NK-92 treated with Interleukin-12 subunit alpha and Interleukin-12 subunit beta, amount 100 ng/mL, for 24 hours (cell line): ENCODE results near the gene LY6G6F.

Source experiments
- DNase-seq: peaks from one replicate; lab custom pipeline; 2025; lab: John Stamatoyannopoulos, UW

The LY6G6F gene, protein sequence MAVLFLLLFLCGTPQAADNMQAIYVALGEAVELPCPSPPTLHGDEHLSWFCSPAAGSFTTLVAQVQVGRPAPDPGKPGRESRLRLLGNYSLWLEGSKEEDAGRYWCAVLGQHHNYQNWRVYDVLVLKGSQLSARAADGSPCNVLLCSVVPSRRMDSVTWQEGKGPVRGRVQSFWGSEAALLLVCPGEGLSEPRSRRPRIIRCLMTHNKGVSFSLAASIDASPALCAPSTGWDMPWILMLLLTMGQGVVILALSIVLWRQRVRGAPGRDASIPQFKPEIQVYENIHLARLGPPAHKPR

DNA sequence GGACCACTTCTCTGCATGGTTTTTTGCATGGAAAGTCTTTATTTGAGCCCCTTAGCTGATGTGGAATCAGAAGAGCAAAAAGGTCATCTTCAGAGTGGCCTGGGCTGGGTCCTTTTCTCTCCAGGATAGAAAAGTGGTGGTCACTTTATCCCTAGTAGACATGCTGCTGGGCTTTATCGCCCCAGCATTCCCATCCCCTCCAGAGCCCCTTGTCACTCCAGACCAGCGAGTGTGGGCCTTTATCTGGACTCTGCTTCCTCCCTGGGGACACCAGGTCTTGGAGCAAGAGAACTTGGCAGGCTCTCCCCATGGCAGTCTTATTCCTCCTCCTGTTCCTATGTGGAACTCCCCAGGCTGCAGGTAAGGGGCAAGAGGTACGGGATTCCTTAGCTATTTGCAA, at the start of gene LY6G6F:
Gene LY6G6F (plus strand): TSS at position 268 of the 400 bp plus-strand sequence. CDS start 41 bp downstream, at position 309.
- DNase-seq: no peak

DNA sequence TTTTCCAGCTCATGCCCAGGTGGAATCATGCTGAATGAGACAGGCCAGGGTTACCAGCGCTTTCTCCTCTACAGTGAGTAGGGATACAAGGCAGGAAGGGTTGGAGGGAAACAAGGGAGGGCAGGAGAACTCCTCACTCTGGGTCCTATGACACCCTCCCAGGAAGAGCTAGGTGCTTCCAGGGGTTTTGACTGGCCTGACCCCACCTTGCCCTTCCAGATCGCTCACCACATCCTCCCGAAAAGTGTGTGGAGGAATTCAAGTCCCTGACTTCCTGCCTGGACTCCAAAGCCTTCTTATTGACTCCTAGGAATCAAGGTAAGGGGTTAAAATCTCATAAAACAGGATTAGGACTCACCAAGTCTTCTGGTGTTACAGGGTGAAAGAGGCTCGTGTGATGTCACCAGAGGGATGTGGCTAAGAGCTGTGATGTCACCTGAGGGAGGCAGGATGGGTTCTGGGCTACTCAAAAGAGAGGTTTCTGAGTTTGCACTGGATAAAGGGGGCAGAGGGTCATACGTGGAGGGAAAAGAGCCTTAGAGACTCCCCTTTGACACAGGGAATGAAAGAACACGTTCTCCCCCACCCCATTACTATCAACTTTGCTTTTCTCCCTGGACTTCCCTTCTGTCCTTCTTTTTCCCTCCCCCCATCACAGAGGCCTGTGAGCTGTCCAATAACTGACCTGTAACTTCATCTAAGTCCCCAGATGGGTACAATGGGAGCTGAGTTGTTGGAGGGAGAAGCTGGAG, 49.1 kb upstream of the LY6G6F start:
- DNase-seq: peak; percentile 18

DNA sequence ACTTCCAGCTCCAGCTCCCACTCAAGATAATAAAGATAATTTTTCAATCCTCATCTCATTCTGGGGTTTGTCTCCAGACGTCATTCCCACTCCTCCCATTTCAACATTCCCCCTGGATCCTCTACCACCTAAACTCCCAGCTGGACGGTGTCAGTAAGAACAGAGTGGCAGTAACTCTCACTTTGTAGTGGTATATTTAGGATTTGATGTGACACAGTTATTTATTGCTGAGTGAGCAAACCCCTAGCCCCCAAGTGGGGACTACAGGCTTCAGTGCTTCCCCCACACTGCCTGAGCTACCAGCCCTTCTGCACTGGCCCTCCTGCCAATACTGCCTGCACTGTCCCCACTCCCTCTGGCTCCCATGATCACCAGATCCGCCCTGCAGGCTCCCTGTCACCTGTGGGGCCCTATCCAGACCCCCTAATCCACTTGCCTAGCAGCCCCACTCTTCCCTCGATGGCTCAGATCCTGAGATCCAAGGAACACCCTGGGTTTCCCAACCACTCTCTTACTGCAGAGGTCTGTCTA, 48.4 kb upstream of the LY6G6F start:
- no peak for DNase-seq

DNA sequence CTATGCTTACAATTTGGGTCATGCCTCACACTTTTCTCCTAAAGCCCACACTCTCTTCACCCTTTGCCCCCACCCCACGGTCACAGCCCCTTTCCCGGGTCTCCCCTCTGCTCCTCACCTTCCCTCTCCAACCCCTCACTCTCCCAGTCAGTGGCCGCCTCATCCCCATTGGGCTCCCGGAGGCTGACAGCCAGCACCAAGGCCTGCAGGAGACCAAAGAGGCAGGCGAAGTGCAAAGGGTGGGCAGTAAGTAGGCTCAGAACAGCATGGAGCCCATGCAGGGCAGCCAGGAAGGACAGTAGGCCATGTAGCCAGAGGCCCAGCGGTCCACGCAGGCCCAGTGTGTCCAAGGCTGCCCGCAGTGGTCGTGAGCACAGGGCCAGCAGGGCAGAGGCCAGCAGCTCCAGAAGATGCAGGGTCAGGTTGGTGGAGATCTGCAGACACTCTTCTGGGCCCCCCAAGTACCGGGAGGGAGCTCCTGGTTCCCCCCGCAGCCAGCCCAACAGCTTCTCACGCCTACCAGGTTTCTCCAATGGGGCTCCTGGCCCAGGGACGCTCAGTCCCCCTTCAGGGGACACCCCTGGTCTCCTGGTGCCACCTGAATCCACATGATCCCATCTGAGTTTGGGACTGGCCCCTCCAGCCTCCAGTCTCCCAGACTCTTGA, 47.5 kb upstream of the LY6G6F start:
- no peak for DNase-seq

DNA sequence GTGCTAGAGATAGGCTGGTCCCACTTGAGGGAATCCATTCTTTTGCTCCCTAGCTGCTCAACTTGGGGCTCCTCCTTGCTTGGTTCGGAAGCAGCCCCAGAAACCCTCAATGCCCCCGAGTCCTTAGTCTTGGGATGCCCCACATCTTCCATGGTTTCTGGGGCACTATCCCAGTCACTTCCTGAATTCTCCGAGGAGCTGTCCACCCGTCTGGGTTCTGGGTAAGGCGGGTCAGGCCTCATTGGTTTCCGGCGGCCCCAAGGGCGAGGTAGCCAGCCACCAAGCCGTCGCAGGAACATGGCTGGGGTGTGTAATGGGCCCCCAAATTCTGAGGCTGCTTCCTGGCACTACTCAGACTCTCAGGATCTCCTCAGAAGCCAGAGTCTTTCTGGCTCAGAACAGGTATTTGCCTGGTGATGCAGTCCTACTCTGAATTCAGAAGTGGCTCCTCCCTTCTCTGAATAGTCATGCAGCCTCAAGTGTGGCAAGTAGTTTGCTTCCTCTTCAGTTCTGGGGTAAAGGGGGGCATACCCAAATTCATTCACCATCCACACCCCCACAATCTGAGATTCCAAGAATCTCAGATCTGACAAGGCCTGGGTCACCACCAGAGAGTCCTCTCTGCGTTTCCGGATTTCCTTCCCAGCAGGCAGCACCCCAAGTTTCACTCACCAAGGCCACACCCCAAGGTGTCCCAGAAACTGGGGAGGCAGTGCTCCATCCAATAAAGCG, 46.9 kb upstream of the LY6G6F start:
- no peak for DNase-seq

DNA sequence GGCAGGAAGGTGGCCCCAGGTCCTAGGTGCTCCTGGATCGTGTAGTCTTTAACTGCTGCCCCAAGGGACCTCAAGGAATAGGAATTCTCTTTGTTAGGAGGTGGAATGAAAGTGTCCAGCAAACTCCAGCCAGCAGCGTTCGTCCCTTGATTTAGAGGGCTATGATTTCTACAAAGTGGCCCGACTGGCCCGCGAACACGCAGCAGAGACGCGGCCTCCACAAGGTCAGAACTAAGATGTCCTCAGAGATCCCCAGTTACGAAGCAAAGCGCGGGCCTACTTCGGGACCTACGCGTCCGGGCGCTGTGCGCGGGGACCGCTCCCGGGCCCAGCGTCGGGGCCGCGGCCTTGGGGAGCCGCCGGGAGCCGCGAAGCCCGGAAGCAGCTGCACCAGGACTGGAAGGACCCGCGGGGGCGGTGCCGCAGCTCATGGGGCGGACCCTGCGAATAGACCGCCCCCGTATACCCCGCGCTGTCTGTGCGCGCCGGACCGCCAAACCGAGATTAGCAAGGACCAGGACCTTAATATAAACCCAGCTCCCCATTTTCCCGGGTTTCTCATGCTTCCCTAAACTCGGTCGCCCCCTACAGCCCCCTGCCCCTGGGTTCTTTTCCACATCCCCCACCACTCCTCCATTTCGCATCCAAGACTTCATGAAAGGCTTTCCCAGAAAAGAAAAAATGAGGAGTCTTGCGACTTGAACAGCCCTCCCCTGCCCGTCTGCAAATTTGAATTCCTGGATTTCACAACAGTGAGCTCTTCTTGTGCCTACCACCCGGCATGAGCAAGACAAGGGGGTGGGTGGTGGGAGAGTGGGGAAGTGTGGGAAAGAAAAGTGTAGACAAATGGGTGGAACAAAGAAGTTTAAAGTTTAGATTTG, 46.0 kb upstream of the LY6G6F start, which contains the start of gene C6orf47:
Gene C6orf47 (minus strand): TSS at position 398 of the 881 bp plus-strand sequence. CDS start 831 bp downstream, outside the sequence.
- peak; percentile 77 for DNase-seq

DNA sequence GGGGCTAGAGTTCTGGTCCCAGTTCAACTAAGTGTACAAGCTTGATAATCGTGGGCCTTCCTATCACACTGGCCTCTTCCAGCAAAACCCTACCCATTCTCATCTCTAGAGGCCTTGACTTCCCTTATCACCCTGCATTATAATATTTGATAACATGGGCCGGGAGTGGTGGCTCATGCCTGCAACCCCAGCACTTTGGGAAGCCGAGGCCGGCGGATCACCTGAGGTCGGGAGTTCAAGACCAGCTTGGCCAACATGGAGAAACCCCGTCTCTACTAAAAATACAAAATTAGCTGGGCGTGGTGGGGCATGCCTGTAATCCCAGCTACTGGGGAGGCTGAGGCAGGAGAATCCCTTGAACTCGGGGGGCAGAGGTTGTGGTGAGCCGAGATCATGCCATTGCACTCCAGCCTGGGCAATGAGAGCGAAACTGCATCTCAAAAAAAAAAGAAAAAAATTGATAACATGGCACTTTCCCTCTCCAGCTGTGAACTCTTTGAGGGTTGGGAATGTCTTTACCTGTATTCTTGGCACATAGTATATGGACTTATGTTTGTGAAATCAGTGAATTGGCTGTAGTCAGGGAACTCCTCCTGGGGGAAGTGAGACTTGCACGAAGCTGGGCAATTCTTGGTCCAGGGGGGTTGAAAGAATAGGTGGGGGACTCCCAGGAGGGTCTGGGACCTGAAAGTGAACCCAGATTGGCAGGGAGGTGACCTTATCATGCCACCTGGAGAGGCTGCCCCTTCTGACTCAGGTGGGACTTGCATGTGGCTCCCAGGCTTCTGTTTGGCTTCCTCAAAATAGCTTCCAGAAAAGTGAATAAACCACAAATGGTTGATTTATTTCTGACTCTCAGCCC, 45.2 kb upstream of the LY6G6F start:
- DNase-seq: no peak

DNA sequence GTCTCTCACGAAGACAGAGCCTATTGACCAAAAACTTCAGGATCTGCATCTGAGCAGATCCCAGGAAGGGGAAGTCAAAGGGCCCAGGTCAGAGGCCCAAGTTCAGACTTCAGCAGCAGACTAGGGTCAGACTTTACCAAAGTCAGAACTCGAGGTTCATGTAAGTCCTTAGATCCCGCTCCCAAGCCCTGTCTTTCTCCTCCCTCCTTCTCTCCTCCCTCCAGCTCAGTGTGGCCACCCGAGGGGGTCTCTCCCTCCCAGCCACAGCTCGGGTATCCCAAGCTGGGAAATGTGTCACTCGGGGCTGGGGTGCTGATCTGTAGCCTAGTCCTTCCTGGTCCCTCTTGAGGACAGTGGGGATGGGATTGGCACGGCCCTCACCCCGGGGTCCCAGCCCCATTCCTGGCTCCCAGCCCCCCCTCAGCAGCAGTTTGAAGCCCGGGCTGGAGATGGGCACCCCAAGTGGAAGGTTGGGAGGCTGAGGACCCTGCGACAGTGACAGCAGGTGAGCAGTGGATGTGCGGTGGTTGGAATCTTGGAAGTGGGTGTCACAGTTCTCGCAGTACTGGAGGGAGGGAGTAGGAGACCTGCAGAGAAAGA, 44.4 kb upstream of the LY6G6F start:
- DNase-seq: no peak

DNA sequence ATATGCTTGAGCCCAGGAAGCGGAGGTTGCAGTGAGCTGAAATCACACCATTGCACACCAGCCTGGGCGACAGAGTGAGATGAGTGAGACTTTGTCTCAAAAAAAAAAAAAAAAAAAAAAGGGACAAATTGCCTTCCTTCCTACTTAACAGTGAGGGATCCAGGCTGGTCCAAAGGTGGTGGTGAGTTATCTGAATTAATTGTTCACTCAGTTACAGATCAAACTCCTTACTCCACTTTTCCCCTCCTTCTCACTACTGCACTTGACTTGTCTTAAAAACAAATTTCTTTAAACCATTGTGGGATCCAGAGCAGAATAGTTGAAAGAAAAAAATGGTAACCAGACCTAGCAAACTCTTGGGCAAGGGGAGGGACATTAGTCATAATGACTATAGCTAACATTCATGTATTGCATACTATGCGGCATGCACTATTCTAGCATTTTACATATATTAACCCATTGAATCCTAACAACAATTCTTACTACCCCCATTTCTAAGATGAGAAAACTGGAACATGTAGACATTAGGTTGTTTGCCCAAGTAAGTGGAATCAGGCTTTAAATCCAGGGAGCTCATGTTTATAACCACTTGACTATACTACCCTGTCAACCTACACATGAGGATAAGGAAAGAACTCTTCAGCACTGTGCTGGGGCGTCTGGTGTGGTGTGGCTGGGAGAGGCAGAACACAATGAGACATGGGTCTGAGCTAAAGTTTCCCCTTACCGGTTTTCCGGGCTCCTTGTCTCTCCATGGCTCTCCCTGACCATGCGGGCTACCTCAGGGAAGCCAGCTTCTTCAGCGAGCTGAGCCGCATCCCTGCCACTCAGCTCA, 43.3 kb upstream of the LY6G6F start:
- no peak for DNase-seq

DNA sequence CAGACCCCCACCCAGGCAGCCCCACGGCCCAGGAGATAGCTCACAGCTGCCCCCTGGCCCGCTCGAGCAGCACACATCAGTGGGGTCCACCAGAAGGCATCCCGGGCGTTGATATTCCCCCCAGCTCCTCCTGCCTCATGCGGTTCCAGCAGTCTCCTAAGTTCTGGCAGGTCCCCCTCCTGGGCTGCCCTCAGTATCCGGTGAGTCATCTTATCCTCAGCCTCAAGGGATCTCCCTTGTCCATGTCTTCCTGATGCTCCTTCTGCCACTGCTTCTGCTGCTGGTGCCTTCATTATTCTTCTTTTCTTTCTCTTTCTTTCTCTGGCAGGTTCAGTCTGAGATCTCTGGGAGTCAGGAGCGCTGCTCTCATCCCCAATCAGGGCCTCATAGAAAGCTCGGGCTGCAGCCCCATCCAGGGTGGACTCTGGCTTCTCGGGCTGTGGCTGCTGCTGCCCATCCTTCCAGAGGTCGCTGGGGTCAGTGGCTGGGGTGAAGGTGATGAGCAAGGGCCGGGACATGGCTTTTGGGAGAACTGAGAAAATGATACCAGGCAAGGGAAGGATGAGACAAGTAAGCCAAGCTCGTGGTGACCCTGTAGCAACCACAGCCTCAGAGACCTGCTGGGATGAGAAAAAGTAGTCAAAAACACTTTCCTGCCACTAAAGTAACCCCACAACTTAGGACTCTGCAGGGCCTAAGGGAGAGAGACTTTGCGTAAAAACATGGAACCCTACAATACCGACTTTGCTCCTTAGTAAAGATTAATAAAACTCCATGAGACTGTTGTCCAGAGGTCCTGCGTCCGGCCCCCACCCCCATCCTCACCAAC, 42.5 kb upstream of the LY6G6F start:
- DNase-seq: peak; percentile 50

DNA sequence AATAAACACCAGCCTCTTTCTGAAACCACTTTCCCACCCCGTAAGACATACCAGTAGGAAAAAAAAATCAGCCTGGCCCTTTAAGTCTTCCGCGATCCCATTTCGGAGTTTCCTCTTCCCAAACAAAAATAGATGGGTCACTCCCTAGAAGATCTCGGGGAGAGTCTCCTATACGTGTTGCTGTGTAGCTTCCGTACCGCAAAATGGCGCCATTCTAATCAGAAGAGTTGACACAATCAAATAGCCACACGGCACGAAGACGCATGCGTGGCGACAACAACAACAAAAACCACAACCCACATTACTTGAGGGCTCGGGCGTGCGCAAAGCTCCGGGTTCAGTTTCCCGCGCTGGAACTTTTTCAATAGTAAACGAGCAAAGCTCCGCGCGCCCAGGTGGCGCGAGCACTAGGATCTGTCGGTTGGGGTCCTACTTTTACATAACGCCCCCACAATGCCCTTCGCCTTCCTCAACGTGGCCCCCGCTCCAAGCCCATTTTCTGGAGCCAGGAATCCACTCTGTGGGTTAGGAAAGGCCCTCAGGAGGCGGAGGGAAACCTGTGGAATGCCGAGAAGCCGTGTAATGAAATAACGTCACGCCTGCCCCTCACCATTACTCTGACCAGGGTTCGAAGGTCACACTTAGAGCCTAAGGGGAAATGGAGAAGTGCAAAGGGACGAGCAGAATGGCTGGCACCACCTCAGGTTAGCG, 41.7 kb upstream of the LY6G6F start, which contains the start of gene GPANK1:
Gene GPANK1 (minus strand): TSS at position 208 of the 711 bp plus-strand sequence. CDS start 519 bp downstream, outside the sequence.
- peak; percentile 91 for DNase-seq

DNA sequence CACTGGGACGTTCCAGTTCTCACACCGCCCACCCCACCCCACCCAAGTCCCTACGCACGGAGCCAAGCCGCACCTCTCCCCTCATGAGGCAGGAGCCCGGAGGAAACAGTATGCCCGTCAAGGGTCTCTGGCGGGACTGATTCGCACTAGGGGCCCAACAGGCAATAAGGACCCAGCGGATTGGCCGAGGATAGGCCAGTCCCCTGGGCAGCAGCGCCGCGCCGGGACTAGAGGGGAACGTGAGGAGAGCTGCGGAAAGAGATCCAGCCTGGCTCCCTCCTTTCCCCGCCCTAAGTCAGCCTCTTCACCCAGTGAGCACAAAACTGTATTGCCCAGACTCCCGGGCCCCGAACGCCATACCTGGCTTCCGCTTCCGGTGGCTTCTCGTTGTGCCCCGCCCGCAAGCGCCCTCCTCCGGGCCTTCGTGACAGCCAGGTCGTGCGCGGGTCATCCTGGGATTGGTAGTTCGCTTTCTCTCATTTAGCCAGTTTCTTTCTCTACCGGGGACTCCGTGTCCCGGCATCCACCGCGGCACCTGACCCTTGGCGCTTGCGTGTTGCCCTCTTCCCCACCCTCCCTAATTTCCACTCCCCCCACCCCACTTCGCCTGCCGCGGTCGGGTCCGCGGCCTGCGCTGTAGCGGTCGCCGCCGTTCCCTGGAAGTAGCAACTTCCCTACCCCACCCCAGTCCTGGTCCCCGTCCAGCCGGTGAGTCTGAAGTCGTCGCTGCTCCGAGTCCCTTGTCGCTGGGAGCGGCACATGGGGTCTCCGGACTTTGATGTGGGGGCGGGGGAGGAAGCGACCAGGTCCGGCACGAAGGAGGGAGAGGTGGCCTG, 40.9 kb upstream of the LY6G6F start, which contains the start of gene CSNK2B:
Gene CSNK2B (plus strand): TSS at position 580 of the 836 bp plus-strand sequence. CDS start 752 bp downstream, outside the sequence.
- DNase-seq: peak; percentile 98

DNA sequence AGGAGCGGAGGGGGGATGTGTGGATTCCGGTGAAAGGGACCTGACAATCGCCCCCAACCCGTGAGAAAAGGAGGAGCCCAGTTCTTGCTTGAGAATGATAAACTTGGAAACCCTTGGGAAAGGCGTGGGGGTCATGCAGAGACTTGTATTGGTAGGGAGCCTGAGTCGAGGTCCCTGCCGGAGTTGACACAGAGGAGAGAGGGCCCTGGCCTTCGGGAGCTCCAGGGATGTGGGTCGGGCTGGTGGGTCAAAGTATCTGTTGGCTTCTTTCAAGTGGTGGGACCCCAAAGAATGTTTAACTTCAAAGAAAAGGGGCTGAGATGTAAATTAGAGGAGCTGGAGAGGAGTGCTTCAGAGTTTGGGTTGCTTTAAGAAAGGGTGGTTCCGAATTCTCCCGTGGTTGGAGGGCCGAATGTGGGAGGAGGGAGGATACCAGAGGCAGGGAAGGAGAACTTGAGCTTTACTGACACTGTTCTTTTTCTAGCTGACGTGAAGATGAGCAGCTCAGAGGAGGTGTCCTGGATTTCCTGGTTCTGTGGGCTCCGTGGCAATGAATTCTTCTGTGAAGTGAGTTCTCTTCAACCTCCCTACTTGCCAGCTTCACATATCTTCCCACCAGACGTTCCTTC, 40.2 kb upstream of the LY6G6F start:
- DNase-seq: no peak

DNA sequence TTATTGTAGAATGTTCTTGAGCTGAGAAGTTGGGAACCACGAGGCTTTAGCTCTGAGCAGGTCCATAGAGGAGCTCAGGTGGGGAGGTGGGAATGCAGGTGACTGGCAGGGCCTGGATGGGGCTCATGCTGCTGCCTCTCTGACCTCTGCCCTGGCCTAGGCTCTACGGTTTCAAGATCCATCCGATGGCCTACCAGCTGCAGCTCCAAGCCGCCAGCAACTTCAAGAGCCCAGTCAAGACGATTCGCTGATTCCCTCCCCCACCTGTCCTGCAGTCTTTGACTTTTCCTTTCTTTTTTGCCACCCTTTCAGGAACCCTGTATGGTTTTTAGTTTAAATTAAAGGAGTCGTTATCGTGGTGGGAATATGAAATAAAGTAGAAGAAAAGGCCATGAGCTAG, 37.0 kb upstream of the LY6G6F start, which contains the start of gene LY6G5B:
Gene LY6G5B (plus strand): TSS at position 301 of the 400 bp plus-strand sequence. CDS start 975 bp downstream, outside the sequence.
- DNase-seq: no peak

DNA sequence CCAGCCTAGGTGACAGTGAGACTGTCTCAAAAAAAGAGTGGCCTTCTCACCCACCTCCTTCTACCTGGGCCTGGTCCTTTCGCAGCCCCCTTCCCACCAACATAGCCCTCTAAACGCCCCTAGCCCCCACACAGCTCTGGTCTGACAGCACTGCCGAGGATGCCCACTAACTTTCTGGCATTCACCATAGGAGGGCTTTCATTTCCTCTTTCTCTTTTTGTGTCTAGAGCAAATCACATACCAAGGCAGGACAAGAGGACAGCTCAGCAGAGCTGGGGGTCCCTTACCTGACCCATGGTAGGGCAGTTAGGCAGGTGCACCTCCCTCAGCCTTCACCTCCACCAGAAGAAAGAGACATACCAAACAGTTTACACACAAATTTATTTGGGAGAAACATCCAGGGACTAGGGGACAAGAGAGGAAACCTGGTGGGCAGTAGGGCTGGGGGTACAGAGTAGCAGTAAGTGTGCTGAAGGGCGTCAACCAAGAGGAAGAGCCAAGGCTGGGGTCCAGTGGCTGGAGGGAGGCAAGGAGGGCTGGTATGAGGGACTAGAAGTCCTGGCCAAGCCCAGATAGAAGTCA, 30.3 kb upstream of the LY6G6F start:
- DNase-seq: no peak
